ENCODE data around the gene CAPN5.

GRCh38 chr11:77040401-77040777, 26.4 kb upstream of the CAPN5 start:
- TF ChIP-seq YY1 (IDR thresholded peaks at IDR 0.05; ENCODE audit: insufficient read depth, insufficient read length) (no peak), SUZ12 (IDR thresholded peaks at IDR 0.05; ENCODE audit: extremely low read depth, insufficient read depth, insufficient read length) (no peak), ZNF274 (IDR thresholded peaks at IDR 0.05; ENCODE audit: low read depth, low read length) (no peak)
